HG03064 (cell line): ENCODE results near the gene SYDE2.
"Not testable (repeated sequence)": the region's sequence is repeated elsewhere in the genome, so short reads cannot be mapped to it uniquely, and the experiment has no call there.

Experiments used
- ATAC-seq: cut with Tn5 transposase; IDR thresholded peaks from one replicate; pipeline ENCODE4 v1.9.1; 2021; ENCODE audit warnings: low read depth; ENCODE audit not compliant: unreplicated experiment

The SYDE2 gene, protein sequence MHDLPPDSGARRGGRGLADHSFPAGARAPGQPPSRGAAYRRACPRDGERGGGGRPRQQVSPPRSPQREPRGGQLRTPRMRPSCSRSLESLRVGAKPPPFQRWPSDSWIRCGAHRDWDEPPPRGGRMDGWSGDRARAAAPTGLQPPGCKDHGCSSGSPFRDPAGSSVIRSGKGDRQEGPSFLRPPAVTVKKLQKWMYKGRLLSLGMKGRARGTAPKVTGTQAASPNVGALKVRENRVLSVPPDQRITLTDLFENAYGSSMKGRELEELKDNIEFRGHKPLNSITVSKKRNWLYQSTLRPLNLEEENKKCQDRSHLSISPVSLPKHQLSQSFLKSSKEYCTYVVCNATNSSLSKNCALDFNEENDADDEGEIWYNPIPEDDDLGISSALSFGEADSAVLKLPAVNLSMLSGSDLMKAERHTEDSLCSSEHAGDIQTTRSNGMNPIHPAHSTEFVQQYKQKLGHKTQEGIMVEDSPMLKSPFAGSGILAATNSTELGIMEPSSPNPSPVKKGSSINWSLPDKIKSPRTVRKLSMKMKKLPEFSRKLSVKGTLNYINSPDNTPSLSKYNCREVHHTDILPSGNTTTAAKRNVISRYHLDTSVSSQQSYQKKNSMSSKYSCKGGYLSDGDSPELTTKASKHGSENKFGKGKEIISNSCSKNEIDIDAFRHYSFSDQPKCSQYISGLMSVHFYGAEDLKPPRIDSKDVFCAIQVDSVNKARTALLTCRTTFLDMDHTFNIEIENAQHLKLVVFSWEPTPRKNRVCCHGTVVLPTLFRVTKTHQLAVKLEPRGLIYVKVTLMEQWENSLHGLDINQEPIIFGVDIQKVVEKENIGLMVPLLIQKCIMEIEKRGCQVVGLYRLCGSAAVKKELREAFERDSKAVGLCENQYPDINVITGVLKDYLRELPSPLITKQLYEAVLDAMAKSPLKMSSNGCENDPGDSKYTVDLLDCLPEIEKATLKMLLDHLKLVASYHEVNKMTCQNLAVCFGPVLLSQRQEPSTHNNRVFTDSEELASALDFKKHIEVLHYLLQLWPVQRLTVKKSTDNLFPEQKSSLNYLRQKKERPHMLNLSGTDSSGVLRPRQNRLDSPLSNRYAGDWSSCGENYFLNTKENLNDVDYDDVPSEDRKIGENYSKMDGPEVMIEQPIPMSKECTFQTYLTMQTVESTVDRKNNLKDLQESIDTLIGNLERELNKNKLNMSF

DNA sequence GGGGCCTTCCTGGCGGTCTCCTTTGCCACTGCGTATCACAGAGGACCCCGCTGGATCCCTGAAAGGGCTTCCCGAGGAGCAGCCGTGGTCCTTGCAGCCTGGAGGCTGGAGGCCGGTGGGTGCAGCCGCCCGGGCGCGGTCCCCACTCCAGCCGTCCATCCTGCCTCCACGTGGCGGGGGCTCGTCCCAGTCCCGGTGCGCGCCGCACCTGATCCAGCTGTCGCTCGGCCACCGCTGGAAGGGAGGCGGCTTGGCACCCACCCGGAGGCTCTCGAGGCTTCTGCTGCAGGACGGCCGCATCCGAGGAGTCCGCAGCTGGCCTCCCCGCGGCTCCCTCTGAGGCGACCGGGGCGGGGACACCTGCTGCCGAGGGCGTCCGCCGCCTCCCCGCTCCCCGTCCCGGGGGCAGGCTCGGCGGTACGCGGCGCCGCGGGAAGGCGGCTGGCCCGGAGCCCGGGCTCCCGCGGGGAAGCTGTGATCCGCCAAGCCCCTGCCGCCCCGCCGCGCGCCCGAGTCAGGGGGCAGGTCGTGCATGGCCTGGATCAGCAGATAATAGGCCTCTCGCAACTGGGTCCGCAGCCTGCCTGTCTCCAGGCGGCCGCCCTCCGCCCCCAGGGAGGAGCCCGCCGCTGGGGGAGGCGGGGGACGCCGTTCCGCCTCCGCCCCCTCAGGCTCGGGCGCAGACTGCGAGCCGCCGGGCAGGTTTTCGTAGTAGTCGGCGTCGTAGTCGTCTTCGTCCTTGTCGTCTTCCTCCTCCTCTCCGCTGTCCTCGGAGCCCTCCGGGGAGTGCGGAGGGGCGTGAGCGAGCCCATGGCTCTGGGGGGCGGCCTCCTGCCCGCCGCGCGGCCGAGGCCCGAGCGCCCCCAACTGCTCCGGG lies at the start of gene SYDE2:
Gene SYDE2, minus strand, starts transcription at position 554 of the 877 bp plus-strand sequence. Its CDS starts 20 bp downstream, at position 534.
- peak; percentile 62 for ATAC-seq

DNA sequence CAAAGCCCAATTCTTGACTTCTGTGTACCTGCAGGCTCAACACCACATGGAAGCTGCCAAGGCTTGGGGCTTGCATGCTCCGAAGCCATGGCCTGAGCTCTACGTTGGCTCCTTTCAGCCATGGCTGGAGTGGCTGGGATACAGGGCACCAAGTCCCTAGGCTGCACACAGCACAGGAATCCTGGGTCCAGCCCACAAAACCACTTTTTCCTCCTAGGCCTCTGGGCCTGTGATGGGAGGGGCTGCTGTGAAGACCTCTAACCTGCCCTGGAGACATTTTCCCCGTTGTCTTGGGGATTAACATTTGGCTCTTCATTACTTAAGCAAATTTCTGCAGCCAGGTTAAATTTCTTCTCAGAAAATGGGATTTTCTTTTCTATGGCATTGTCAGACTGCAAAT lies 48.2 kb upstream of the SYDE2 start:
- not testable (repeated sequence) for ATAC-seq

DNA sequence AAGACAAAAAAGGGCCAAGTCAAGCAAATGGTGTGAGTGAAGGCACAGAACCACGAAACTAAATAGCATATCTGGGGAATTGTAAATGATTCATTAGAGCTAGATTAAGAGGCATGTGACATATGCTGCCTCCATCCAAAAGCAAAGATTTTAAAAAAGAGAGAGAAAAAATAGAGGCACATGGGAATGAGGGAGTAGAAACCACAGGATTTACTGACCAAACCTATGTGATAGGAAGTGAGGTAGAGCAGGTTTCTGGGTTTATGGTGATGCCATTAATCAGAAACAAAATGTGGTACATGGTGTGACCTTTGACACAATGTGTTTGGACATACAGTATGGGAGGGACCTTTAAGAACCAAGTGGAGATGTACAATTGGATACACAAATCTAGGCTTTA lies 45.1 kb upstream of the SYDE2 start:
- ATAC-seq = no peak

DNA sequence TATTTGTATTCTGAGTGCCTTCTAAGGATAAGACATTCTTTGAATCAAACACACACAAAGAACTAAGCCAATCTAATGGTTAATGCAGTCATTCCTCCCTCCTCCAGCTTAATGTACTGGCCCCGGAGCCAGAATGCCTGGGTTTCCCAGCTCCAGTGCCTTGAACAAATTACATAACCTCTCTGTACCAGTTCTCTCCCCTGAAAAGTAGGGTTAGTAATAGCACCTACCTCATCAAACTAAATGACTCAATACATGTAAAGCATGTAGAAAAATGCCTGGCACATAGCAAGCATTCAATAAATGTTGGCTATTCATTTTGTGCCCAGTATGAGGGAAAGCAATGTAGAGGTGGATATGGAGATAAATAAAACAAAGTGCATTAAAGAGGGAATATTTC lies 44.6 kb upstream of the SYDE2 start:
- ATAC-seq = no peak

DNA sequence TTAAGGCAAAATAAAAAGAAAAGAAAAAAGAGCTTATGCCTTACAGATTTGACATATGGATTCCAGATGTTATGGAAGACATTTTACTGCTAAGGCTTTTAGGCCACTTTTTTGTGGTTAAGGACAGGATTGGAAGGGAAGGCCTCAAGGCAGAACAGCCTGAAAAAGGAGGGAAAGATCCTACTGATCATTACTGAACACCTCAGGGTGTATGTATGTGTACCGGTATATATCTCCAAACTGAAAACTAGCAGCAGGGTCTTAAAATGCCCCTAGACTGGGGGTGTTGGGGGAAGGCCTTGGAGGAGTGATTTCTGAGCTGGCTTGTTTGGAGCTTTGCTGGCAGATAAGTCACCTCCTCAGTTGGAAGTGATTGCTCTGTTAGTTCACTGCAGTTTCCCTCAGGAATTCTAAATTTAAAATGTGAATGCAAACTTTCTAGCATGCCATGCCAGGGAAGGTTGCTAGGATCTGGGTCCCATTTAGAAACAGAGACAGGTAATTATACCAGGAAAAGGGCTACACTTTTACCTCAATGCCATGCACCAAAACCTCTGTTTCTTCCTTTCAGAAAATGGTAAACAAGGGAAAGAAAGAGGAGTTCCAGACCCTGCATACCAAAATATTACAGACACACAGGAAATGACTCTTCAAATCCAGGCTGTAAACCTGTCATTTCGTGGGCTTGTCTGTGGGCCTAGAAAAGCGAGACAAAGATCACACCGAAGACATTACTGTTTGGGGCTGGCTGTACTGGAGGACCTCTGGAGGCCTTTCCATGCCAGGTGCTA lies 43.6 kb upstream of the SYDE2 start:
- no peak for ATAC-seq

DNA sequence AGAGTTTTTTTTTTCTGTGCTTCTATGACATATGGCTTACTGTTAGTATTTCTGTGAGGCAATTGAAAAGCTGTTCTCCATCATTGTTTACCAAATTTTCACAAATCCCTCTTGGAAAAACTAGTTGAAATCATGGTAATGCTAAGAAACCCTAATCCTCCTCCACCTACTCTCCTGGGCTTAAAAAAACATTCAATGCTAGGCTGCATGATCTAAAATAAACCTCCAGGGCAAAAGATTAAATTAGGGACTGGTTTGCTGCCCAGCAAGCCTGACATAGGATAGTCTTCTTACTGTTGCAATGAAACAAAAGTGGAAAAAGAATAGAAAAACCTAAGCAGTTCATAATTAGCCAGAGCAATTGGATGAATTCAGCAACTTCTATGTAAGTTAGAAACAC lies 42.6 kb upstream of the SYDE2 start:
- no peak for ATAC-seq

DNA sequence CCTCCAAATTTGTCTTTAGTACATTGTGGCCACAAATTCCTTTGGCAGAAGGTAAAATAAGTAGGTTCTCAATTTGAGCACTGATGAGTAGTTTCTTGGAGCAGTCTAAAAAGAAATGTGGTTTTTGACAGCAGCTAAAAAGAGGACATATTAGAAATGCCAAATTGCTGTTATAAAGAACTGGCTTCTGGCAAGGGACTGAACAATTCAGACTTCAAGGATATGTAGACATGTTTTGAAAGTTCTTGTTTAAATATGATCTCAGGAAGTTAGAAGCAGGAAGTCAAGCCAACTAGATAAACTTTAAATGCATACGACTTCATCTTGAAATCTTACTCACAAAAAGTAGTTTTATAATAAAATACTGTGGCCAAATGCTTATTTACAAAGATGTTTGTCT lies 39.8 kb upstream of the SYDE2 start:
- ATAC-seq = no peak

DNA sequence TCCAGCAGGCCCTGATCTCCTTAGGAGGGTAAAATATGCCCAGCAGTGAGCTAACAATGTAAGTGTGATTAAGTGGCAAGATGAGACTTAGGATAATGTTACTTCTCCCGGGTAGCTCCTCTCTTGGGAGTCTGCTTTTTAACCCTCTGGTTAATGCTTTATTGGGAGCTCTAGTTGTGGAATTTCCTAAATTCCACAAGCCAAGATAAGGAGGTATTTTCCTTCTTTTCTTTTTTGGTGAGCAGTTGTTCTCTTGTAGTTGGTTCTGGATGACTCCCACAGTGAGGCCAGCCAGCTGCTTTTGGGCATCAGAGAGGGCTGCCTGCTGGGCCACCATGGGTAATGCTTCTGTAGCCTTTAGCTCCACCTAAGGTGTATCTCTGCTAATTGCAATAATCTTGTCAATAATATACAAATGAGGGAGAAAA lies 39.4 kb upstream of the SYDE2 start:
- ATAC-seq = no peak

DNA sequence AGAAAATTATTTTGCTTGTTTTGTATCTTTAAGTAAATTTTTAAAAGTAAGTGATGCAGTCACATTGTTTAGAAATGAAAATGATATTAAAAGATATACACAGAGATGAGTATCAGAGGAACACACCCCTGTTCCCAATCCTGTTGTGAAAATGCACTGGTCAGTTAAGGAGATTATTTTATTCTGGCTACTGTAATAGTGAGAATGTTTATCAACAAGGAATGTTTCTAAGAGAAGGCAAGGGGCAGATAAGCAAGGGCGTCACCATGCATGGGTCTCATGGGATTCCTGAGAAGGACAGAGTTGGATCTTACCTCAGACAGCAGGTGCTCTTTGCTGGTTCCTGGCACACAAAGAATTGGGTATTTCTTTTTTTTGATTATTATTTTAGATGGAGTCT lies 36.8 kb upstream of the SYDE2 start:
- ATAC-seq = no peak

DNA sequence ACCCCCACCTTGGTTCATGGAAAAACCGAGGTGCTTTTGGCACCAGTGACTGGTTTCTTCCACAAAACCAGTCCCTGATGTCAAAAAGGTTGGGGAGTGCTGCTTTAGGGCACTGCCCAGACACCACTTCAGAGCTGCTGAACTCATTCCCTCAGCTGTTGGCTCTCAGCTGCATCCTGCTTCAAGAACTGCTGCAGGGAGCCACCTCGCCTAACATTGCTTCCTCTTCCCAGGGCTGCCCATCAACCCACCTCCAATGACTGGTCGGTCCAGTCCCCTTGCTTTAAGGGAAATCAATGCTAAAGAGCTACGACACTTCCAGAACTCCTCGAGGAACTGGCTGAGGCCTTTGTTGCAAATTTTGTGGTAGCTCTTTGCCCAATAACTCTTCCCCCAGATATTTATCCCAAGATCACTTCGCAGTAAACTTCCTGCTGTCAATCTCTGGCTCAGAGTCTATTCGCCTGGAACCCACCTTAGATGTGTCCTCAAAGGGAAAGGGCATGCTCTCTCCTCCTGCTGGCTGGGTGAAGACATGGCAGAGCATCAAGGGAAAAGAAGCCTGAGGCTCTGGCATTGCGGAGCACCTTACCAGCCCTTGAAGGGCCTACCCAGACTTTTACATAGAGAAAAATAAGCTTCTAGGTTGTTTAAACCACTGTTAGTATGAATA lies 29.6 kb upstream of the SYDE2 start:
- no peak for ATAC-seq

DNA sequence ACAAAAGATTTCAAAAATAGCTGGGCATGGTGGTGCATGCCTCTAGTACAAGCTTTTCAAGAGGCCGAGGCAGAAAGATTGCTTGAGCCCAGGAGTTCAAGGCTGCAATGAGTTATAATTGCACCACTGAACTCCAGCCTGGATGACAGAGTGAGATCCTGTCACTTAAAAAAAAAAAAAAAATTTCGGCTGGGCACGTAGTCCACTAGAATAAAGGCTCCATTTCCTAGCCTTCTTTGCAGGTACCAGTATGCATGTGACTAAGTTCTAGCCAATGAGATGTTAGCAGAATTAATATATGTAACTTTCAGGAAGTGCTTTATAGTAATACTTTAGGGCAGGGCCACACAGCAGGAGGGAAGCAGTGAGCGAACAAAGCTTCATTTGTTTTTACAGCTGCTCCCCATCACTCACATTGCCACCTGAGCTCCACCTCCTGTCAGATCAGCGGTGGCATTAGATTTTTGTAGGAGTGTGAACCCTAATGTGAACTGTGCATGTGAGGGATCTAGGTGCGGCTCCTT lies 28.8 kb upstream of the SYDE2 start:
- ATAC-seq = no peak

DNA sequence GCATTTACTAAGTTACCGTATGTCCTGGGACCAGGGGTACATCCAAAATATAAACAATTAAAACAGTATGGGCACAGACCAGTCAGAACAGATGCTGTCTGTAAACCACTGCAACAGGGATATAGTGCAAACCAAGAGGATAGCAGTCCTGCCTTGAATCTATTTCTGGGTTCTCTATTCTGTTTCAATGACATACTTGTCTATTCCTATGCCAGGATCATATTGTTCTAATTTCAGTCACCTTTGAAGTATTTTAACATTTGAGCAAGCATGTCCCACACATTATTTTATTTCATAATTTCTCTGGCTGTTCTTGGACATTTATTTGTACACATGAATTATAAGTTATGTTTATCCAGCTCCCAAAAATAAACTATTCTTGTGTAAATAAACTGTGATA lies 28.2 kb upstream of the SYDE2 start:
- no peak for ATAC-seq

DNA sequence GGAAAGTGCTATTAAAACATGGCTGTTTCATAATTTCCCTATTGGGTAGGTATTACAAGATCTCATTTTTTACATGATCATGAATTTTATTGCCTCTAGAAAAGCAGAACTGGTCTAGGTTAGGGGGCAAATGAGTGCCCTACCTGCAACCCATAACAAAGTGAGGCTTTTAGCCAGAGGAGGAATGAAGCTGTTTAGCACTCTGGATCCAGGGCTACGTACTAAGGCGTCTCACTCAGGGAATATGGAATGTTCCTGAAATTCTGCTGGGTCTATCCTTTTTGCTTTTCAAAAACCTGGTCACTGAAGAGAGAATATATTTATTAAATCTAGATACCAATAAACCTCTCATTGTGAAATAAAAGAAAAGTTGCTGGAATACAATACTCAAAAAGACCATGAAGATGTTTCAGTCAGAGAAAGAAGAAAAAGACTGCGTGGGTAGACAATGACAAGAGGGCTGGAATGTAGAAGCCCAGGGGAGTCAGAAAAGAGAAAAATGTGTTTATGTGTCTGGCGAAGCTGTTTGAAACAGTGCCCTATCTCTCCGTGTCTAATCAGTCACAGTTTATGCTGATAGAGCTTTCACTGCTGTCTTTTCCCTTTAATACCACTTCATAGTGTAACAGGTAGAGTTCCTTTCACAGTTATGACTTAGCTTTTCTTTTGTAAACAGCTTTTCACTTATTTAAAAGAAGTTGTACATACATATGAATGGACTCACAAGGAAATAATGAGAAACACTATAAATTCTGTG lies 25.0 kb upstream of the SYDE2 start:
- ATAC-seq = no peak

DNA sequence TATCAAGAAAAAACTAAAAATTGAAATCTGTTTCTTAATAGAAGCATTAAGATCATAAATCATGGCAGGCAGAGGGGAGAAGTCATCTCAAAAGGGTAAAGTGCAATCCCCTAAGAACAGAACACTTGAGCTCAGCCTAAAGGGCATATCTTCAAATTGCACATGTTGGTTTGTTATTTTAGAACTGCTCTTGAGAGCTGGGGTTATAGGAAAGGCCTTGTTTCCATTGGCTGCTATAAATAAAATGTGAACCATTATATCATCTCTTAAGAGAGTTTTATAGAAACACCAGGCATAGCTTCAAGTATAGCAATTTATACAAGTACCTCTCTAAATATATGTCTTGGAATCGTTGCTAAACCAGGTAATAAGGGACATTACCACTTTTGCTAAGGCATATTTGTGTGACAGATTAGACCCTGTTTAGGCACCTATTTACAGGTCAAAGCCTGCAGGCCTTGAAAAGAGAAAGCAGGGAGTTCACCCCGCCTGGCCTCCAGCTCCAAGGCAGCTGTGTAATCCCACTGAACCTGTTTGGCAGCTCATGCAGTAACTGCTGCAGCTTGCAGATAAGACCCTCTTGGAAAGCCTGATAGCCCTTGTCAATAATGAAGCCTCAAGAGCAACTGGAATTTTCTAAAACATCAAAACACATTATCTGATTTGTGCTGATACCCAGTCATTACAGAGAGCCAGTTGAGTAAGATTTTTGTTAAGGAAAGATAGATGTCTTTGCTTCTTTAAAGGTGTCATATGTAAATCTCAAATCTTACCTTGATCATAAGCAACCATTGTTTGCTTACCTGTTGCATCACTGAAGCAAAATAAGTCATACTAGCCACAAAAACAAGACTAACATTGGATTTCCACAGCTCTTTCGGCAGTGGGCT lies 24.2 kb upstream of the SYDE2 start:
- no peak for ATAC-seq

DNA sequence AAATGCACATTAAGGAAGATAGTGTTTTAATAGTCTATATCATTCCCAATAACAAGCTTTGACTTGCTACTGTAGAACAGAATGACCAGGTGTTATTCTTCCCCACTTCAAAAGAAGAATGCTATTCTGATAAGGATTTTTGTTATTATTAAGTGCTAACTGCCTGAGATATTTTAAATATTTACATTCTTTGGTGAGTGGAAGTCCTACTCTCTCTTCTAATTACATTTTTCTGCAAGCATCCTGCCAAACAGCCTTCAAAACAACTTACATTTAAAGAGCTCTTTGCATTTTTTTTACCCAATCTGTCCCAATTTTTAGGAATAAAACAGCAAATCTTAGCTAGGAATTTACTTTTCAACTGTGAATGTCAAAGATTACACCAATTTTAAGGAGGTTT lies 23.5 kb upstream of the SYDE2 start:
- no peak for ATAC-seq

DNA sequence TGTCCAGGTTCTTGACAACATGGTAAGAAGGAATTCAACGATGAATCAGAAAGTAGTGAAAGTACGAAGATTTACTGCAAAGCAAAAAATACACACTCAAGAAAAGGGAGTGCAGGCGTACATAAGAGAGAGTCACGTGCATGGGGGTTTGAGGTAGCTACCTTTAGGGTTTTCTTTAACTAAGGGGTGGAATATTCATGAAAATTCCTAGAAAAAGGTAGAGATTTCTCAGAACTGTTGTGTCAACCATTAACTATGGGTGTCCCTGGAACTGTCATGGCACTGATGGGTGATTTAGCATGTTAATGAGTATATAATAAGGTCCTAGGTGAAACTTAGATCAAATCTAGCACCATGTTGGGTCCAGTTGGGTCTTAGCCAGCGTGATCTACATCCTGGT lies 22.5 kb upstream of the SYDE2 start:
- ATAC-seq = no peak

DNA sequence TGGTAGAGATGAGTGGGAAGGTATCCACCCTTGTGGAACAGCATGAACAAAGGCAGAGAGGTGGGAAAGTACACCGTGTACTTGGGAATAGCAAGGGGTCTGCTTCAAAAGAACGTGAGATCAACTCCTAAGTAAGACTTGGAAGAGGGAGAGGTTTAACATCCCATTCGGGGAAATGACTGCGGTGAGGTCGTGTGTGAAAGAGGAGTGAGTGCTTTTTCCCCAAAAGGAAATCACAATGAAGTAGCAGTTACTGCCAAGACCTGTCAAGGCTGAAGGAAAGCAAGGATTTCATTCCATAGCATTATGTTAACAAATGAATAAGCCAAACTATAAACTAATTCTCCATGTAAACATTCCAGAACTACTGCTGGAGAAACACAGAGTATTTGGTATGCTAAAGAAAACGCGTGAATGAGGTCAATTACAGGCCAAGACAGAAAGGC lies 20.0 kb upstream of the SYDE2 start:
- ATAC-seq = no peak
